Calu3 (cell line): ENCODE measurements around the gene PLEKHA7. TPM values are rescaled to one million over a fixed set of nuclear protein-coding genes. Genes with fewer than 3 reads are reported as not detected.

Experiments used
- BruUV-seq: library from RNA; stranded (reverse); fragments of 400-500 nt; replicated peaks from 2 replicates; lab custom pipeline; 2021; lab: Mats Ljungman, UMichigan
- CTCF ChIA-PET: fragments of 300-600 bp; sonication (Branson Sonifier 250); formaldehyde crosslinking; loops from one replicate; lab custom pipeline; 2022; ENCODE audit warnings: antibody characterized with exemption; lab: Charles Lee
- DNase-seq: peaks from one replicate; pipeline ENCODE4 v3.0.0; 2022
- H3K27ac Mint-ChIP-seq: one replicate; pipeline ENCODE4 v1.8.0; 2022; ENCODE audit warnings: mixed read lengths; ENCODE audit not compliant: unreplicated experiment
- H3K27me3 Mint-ChIP-seq: one replicate; pipeline ENCODE4 v1.8.0; 2022; ENCODE audit warnings: mixed read lengths; ENCODE audit not compliant: unreplicated experiment
- H3K36me3 Mint-ChIP-seq: one replicate; pipeline ENCODE4 v1.8.0; 2022; ENCODE audit warnings: mild to moderate bottlenecking, moderate library complexity, mixed read lengths; ENCODE audit not compliant: insufficient read depth, unreplicated experiment
- H3K4me1 Mint-ChIP-seq: one replicate; pipeline ENCODE4 v1.8.0; 2022; ENCODE audit warnings: mild to moderate bottlenecking, low read depth, mixed read lengths; ENCODE audit not compliant: unreplicated experiment
- H3K4me3 Mint-ChIP-seq: one replicate; pipeline ENCODE4 v1.8.0; 2022; ENCODE audit warnings: mild to moderate bottlenecking, low read depth, moderate library complexity, mixed read lengths; ENCODE audit not compliant: unreplicated experiment
- H3K9me3 Mint-ChIP-seq: one replicate; pipeline ENCODE4 v1.8.0; 2022; ENCODE audit warnings: low read depth, mixed read lengths; ENCODE audit not compliant: unreplicated experiment
- CTCF ChIP-seq: fragments of 200-600 bp; IDR thresholded peaks from one replicate; pipeline ENCODE4 v1.8.0; 2022; ENCODE audit warnings: antibody characterized with exemption; ENCODE audit not compliant: unreplicated experiment
- intact Hi-C: fragments of 100-400 bp; cut with micrococcal nuclease; formaldehyde crosslinking; loops from one replicate; pipeline ENCODE4 v1.10.0; 2022; ENCODE audit not compliant: unreplicated experiment
- total RNA-seq: library from RNA; stranded (reverse); gene quantifications from 2 replicates; pipeline ENCODE4 v1.2.3, GENCODE V29; 2022

Gene PLEKHA7
- total RNA-seq, 1 experiment from 2014 or later, result 138 TPM

DNA sequence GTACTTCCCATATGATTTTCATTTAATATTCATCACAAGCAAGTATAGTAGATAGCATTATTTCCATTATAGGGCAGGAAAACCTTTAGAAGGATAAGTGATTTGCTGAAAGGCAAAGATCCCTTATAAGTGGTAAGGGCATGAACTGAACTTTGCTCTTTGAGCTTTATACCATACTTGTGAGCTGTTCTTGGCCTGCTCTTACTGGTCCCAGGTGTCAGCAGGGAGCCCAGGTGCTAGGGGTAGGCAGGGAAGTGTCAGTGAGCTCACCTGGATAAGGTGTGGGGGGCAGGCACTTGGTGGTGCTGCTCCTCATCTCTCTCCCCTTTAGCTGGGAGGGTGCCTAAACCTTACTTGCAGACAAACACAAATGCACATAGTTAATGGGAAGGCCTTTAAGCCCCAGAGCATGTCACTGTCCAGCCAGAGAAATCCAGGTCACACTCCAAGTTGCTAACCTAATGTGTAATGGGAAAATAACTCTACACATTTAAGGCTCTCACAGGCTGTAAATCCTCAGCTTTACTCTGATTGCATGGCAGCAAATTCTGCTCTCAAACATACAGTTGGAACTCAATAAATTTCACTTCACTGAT is 114.4 kb downstream of the PLEKHA7 start:
- Mint-ChIP-seq H3K27me3 (no peaks in the 10 kb centered on the region), H3K27ac (peak overlapping the region; percentile 43), H3K4me3 (no peak overlapping the region), H3K9me3 (no peaks in the 10 kb centered on the region), H3K4me1 (peaks cover 88% of the 10 kb centered on the region), H3K36me3 (peaks cover 35% of the 10 kb centered on the region)
- DNase-seq, result no peak
- intact Hi-C loops, result no loop called here
- no TSS peak for BruUV-seq
- CTCF ChIA-PET, result interaction anchor here (0.6 to 1.3 kb wide), 3 partner anchors 17 to 435 kb away, joined by 3 to 5 read pairs (median 3); no protein-coding TSS in a partner anchor
- TF ChIP-seq CTCF, result no peak

DNA sequence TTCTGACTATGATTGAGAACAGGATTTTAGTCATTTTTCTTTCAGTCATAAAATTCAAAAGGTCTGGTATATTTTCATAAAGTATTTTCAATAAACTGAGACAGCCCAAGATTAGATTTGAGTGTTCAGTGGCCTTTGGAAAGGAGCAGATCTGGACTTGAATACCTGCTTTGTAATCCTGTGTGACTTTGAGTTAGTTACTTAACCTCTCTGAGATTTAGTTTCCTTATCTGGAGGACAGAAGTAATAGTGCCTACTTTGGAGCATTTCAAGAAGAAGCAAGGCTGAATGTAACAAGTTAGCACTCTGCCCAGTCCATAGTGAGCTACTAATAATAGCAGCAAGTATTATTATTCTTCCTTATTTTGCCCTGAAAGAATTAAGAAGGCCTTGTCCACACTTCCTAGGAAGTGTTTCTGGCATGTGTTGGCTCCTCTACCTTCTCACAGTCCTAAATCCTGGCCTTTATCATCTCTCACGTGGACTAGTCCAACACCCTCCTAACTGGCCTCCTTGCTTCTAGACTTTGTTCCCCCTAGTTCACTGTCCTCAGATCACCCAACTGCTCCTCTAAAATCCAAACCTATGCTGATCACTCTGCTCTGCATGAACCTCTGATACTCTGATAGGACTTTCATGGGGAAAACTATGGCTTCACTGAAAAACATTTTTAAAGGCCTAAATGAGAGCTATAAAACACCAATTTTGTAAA is 115.8 kb downstream of the PLEKHA7 start:
- intact Hi-C loops, result no loop called here
- no TSS peak for BruUV-seq
- no peak for TF ChIP-seq CTCF
- Mint-ChIP-seq H3K4me1 (peaks cover 93% of the 10 kb centered on the region), H3K27ac (peak overlapping the region; percentile 72), H3K27me3 (no peaks in the 10 kb centered on the region), H3K36me3 (peaks cover 31% of the 10 kb centered on the region), H3K4me3 (no peak overlapping the region), H3K9me3 (no peaks in the 10 kb centered on the region)
- DNase-seq, result no peak
- CTCF ChIA-PET, result interaction anchor here (1.3 kb wide), 1 partner anchor 15 kb away, joined by 3 read pairs; no protein-coding TSS in a partner anchor

DNA sequence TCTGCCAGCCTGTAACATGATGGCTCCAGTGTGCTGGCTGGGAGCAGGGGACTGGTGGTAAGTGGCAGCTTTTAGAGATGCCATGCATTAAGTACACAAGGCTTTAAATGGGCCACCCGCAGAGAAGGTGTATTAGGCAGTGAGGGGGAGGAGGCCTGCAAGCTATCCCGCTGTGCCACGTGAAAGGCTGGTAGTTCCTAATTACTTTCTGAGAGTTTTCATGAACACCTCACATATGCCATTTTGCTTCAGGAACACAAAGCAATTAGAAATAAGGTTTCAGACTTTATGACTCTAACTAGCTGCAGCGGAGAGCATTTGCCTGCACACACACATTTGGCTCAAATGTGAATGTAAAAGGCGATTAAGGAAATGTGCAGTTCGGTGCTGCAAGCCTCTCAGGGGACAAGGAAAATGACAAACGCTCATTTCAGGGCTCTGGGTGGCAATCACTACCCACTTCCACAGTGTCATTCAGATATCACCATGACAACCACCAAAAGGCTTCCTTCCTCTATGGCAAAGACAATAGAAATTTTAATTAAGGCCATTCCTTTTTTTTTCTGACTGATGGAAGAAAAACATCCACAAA is 116.6 kb downstream of the PLEKHA7 start:
- H3K9me3 Mint-ChIP-seq, result no peaks in the 10 kb centered on the region
- CTCF ChIA-PET, result no interaction called here
- no peak overlapping the region for H3K4me3 Mint-ChIP-seq
- peaks cover 22% of the 10 kb centered on the region for H3K36me3 Mint-ChIP-seq
- H3K27ac Mint-ChIP-seq, result peak overlapping the region; percentile 44
- no TSS peak for BruUV-seq
- H3K4me1 Mint-ChIP-seq, result peaks cover 90% of the 10 kb centered on the region
- TF ChIP-seq CTCF, result no peak
- intact Hi-C loops, result no loop called here
- H3K27me3 Mint-ChIP-seq, result no peaks in the 10 kb centered on the region
- DNase-seq, result no peak

GRCh38 chr11:16896729-16897469 is 117.3 kb downstream of the PLEKHA7 start:
- H3K4me1 Mint-ChIP-seq, result peaks cover 90% of the 10 kb centered on the region
- H3K9me3 Mint-ChIP-seq, result no peaks in the 10 kb centered on the region
- H3K36me3 Mint-ChIP-seq, result peaks cover 15% of the 10 kb centered on the region
- TF ChIP-seq CTCF, result no peak
- H3K27ac Mint-ChIP-seq, result peak overlapping the region; percentile 77
- no peak overlapping the region for H3K4me3 Mint-ChIP-seq
- no peak for DNase-seq
- no TSS peak for BruUV-seq
- CTCF ChIA-PET, result interaction anchor here (0.6 to 0.7 kb wide), 2 partner anchors 295 to 901 kb away, joined by 3 read pairs; no protein-coding TSS in a partner anchor
- H3K27me3 Mint-ChIP-seq, result no peaks in the 10 kb centered on the region
- intact Hi-C loops, result no loop called here
